Activated effector memory CD4-positive, alpha-beta T cell treated with Interleukin-2 at 50 U/mL for 16 hours (primary cell): ENCODE data around the gene RILPL1.
"Not testable (repeated sequence)": the region's sequence is repeated elsewhere in the genome, so short reads cannot be mapped to it uniquely, and the experiment has no call there.

Experiments
- DNase-seq: peaks from one replicate; pipeline ENCODE4 v3.0.0-alpha.2; 2020

Gene RILPL1

GRCh38 chr12:123529686-123530085, 3.8 kb downstream of the RILPL1 start:
- DNase-seq, result no peak

GRCh38 chr12:123528858-123529257, 4.7 kb downstream of the RILPL1 start:
- DNase-seq, result no peak

DNA sequence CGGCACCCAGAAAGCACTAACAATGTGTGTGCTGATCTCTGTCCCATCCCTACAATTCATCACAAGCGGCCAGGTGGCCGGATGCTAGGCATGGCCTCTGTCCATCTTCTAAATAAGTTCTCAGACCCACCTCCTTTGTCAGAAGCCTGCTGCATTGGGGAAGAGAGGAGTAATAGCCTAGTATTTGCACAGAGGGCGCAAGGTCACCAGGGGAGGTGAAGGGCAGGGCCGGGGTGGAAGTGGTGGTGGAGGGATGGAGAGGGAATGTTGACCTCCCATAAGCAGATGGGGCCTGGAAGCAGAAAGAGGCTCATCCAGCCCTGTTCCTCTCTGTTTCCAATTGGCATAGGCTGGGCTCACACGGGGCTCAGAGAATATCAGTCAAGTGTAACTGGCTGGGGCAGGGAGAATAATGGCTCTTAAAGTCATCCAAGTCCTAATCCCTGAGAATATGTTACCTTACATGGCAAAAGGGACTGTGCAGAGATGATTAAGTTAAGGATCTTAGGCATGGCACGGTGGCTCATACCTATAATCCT, 6.9 kb downstream of the RILPL1 start:
- no peak for DNase-seq

DNA sequence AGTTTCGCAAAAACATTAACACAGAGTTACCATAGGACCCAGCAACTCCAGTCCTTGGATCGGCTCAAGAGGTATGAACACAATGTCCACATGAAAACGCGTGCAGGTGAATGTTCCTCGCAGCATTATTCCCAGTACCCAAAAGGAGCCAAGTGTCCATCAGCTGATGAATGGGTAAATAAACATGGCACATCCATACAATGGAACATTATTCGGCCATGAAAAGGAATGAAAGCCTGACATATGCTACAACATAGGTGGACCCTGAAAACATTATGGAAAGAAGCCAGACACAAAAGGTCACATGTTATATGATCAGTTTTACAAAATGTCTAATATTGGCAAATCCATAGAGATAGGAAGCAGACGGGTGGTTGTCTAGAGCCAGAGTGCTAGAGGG, 9.1 kb downstream of the RILPL1 start:
- DNase-seq, result no peak

- DNase-seq, result no peak
These were observed 10.0 kb downstream of the RILPL1 start for GRCh38 chr12:123523518-123523917.

DNA sequence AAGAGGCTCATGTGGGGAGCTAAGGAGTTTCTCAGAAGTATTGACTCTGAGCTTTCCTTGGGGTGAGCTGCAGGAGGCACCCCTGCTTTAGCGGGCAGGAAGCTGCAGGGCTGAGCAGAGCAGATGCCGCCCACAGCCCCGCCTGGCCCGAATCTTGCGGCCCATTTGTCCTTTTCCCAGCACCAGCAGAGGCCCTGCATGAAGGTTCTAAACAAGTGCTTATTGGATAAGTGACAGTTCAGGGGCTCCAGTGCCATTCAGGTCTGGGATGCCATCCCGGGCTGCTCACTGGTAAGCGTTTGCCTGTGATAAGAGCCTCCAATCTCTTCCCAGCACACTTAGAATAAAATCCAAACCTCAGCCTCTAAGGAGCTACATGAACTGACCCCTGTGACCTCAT, 11.4 kb downstream of the RILPL1 start:
- DNase-seq, result no peak

GRCh38 chr12:123520567-123521474, 12.7 kb downstream of the RILPL1 start:
- DNase-seq, result no peak

- DNase-seq, result no peak
These were observed 14.1 kb downstream of the RILPL1 start for GRCh38 chr12:123519141-123520001.

DNA sequence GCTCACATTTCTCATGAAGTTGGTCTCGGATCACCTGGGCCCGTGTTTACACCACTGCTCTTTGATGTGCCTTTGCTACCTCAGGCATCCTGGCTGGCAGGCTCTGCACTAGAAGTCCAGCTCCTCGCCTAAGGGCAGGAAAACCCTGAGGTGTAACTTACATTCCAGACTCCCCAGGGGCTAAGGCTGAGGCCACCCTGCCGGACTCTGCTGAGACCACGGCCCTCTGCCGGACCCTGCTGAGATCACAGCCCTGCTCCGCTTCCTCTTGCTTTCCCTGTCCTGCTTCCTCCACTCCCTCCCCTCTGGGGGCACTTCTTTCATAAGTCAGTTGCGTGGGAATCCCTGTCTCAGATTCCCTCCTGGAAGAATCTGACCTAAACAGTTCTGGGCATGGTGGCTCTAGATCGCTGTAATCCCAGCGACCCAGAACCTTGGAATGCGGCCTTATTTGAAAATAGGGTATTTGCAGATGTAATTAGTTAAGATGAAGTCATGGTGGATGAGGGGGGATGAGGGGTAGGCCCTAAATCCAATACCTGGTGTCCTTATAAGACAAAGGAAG, 17.2 kb downstream of the RILPL1 start:
- no peak for DNase-seq

DNA sequence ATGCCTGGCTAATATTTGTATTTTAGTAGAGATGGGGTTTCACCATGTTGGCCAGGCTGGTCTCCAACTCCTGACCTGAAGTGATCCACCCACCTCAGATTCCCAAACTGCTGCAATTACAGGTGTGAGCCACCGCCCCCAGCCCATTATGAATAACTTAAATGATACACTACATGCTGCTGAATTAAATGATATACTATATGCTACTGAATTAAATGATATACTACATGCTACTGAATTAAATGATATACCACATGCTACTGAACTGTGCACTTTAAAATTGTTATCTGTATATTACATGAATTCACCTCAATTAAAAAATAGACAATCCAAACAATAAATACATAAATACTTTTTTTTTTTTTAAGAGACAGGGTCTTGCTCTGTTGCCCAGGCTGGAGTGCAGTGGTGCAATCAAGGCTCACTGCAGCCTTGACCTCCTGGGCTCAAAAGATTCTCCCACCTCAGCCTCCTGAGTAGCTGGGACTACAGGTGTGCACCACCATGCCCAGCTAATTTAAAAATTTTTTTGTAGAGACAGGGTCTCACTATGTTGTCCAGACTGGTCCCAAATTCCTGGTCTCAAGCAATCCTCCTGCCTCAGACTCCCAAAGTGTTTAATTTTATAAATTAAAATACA, 18.8 kb downstream of the RILPL1 start:
- DNase-seq, result not testable (repeated sequence)

DNA sequence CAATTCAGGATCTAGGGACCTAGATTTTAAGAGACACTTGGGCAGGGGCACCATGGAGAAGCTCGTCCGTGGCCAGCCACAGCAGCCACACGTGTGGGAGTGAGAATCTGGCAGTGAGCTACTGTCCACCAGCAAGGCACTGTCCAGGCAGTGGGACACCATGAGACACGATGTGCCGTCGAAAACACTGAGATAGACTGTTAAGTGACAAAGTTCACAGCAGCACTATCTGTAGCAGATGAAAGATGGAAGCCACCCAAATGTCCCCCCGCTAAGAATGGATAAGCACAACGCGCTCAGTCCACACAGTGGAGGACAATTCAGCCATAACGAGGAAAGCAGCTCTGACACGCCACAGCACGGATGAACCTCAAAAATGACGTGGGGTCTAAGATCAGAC, 19.7 kb downstream of the RILPL1 start:
- no peak for DNase-seq

GRCh38 chr12:123512838-123513665, 20.5 kb downstream of the RILPL1 start:
- DNase-seq, result no peak

DNA sequence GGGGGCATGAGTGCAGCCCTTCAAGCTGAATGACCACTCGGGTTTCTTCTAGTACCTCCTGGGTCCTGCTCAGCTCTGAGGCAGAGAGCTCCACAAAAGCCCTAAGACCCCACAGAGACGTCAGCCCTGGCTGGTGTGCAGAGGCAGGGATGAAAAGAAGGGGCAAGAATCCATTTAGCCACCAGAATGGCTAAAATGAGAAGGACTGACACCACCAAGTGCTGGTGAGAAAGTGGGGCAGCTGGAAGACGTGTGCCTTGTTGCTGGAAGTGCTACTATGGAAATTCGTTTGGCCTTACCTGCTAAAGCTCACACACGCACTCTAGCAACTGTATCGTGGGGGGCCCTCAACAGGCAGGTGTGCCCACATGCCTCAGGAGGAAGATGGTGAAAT, 26.7 kb downstream of the RILPL1 start:
- no peak for DNase-seq

- no peak for DNase-seq
These were observed 27.3 kb downstream of the RILPL1 start for GRCh38 chr12:123506059-123506842.

DNA sequence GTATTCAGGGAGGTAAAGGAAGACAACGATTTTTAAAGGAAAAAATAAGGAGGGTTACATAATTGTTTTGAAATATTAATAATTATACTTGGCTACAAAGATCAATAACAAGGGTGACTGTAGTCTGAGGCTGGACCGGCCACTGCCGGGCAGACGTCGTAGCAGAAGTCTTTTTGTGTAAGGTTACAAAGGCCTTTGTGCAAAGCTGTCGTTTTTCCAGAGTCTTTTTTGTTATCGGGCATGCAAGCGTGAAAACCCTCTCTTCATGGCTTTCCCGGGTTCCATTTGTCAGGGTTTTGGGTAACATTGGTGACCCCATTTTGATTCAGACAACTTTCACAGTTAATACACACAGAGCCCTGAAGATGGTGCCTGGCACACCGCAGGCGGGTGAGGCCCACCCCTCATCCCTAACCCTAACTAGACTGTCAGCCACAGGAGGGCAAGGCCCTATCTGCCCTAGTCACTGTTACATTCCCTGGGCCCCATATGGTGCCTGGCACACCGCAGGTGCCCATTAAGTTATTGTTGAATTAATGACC, 31.3 kb downstream of the RILPL1 start:
- DNase-seq, result no peak

GRCh38 chr12:123499332-123499731, 34.2 kb downstream of the RILPL1 start:
- DNase-seq, result no peak

DNA sequence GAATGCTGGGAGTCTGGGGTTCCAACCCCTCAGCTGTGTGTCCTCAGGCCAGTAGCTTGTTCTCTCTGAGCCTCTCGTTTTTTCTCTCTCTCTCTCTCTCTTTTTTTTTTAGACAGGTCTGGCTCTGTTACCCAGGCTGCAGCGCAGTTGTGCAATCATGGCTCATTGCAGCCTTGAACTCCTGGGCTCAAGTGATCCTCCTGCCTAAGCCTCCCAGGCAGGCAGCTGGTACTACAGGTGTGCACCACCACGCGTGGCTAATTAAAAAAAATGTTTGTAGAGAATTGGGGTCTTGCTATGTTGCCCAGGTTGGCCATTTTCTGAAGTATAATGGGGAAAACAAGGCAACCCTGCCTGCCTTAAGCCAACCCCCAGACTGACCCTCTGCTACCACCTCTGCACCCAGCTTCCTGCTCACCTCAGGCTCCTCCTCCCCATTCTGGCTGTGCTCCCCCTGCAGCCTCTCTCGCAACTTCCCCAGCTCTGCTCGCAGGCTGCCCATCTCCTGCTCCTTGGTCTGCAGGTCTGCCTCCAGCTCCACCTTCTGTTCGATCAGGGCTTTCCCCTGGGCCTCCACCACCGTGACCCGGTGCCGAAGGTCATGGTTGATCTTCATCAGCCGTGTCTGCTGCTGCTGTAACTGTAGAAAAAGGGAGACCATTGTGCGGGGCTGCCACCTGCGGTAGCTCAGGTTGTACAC, 35.2 kb downstream of the RILPL1 start:
- DNase-seq, result no peak

- no peak for DNase-seq
These were observed 36.5 kb downstream of the RILPL1 start for GRCh38 chr12:123497065-123497464.

GRCh38 chr12:123494124-123494851, 39.2 kb downstream of the RILPL1 start:
- DNase-seq, result no peak
